ENCODE measurements around the gene PROCR.

GRCh38 chr20:35171438-35171752 lies 477 bp upstream of the PROCR start:
- TF ChIP-seq, protein P1, sequence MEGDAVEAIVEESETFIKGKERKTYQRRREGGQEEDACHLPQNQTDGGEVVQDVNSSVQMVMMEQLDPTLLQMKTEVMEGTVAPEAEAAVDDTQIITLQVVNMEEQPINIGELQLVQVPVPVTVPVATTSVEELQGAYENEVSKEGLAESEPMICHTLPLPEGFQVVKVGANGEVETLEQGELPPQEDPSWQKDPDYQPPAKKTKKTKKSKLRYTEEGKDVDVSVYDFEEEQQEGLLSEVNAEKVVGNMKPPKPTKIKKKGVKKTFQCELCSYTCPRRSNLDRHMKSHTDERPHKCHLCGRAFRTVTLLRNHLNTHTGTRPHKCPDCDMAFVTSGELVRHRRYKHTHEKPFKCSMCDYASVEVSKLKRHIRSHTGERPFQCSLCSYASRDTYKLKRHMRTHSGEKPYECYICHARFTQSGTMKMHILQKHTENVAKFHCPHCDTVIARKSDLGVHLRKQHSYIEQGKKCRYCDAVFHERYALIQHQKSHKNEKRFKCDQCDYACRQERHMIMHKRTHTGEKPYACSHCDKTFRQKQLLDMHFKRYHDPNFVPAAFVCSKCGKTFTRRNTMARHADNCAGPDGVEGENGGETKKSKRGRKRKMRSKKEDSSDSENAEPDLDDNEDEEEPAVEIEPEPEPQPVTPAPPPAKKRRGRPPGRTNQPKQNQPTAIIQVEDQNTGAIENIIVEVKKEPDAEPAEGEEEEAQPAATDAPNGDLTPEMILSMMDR (IDR thresholded peaks at IDR 0.05) = no peak
- TF ChIP-seq POLR2A (IDR thresholded peaks at IDR 0.05) = no peak
- no peak for TF ChIP-seq EP300 (IDR thresholded peaks at IDR 0.05)
